Measurements from ENCODE around the gene PRDM5.
A peak's percentile ranks its signal among the peaks of the same experiment; 100 is the strongest.

Gene PRDM5

DNA sequence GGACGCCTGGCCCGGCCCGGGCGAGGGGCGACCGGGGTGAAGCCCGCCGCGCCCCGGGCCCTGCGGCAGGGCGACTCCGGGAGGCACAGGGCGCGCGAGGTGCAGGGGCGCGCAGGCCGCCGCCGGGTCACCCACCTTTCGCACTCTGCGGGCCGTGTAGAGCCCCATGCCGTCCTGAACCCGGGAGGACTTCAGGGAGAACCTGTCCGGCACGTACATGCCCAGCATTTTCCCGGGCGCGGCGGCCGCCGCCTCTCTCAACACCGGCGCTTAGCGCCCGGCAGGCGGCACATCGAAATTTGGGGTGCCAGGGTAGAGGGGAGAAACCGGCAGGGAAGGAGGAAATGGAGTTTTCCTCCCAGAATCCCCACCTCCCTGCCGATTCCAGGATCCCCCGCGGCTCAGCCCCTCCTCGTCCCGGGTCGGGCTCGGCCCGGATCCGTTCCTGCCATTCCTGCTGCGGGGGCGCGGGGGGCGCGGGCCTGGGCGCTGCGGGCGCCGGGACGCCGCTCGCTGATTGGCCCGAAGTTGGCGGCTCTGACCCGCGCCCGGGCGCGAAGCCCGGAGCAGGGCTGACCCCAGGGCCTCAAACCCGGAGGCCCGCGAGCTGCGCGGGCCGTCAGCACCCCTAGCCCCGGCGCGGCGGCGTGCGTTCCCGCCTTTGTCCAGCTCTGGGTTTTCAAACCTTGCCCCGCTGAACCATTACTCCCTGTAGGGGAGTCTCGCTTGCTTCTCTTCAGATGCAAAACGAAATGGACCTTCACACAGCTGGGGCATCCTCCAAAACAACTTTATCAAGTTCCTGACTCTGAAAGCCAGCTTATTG lies at the start of gene PRDM5:
PRDM5 (minus strand) TSS at position 346 of the 826 bp plus-strand sequence; CDS start at position 228, 118 bp downstream.
- FAIRE-seq, result no peak

DNA sequence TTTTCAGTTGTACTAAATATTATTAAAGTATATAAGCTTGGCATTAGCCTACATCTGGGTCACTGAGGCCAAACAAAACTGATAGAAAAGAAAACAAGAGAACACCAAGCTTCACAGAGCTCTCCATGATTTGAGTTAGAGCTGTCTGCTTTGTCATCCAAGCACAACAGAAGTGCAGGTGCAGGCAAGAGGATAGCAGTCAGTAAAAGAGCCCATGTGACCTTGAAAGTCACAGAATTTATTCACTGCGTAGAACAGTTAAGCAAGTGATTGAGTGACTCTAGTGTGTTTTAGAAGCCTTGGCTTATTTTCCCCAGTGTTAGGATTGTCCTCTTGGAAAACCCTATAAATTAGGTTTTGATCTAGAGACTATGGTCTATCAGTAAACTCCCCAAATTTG lies 49.4 kb upstream of the PRDM5 start:
- no peak for FAIRE-seq

DNA sequence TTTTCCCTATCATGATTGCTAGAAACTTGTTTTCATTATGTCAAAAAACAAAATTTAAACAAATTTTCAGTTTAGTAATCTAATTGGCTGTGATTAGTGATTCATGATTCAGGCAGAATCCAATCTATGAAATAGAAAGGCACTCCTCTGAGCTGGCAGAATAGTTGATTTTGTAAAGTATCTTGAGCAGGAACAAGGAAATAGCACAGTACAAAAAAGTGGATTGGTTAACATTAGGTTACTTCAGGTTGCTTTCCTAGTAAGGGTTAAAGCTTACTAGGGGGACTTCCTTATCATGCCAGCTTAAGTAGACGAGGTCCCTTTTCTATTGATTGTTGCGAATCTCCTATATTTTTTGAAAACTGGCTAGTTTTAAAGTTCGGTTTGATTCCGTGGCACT lies 43.4 kb upstream of the PRDM5 start:
- no peak for FAIRE-seq

DNA sequence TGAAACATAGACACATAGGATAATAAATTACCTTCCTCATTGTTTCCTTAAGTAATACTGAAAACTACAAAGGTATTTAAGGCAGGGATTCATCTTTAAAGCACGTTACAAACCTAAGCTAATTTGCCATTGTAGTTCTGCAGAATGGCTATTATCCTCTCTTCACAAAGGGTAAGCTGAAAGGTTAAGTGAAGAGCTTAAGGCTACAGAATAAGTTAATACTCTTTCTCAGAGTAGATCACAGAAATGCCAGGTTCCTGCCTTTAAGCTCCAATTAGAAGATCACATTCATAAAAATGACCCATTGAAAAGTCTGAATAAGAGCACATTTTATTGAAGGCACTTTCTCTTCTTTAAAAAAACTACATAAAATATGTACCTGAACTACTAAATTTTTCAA lies 42.1 kb upstream of the PRDM5 start:
- FAIRE-seq, result no peak

DNA sequence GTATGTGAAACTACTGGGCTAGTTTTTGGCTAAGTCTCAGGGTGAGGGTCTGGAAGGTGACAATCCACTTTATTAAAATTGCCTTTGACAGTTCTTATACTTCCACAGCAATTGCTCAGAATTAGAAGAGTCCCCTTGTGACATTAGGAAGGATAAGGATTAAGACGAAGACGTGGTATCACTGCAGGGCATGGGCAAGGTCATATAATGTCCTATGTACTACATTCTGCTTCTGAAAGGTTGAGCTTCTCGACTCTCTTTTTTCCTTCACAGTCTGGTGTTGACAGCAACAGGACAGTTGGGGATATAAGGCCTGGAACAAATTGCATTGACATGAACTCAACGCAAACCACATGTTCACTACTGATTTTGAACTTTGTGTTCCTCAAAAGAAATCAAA lies 40.9 kb upstream of the PRDM5 start:
- no peak for FAIRE-seq

DNA sequence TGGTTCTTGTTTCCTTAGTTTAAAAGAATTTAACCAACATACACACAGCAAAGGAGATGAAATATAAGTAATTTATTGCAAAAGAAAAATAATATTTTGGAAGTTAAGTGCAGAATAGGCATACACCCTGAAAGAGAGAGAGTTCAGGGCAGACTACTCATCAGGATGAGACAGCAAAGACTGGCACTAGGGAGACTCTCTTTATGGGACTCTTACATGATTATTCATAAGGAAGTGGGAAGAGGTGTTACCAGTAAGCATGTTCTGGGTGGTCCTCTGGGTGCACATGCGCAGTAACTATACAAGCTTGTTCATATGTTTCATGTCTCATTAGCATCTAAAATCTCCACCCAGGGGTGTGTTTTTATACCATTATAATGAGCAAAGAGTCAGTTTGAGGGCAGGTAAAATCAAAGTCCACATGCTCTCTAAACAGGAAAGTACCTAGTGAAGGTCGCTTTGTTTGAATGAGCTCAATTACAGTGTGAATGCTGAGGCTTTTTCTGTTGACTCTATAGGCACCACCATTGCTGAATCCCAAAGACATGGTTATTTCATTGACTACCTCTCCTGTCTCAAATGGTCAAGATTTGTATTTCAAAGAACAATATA lies 38.2 kb upstream of the PRDM5 start:
- no peak for FAIRE-seq

DNA sequence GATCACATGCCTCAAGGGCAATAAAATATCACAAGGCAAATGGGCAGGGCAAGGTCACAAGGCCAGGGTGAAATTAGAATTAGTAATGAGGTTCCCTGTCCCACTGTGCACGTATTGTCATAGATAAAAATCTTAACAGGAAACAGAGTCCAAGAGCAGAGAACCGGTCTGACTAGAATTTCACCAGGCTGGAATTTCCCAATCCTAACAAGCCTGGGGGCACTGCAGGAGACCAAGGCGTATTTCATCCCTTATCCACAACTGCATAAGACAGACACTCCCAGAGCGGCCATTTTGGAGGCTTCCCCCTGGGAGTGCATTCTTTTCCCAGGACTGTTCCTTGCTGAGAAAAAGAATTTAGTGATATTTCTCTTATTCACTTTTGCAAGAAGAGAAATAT lies 25.9 kb upstream of the PRDM5 start:
- FAIRE-seq, result no peak

DNA sequence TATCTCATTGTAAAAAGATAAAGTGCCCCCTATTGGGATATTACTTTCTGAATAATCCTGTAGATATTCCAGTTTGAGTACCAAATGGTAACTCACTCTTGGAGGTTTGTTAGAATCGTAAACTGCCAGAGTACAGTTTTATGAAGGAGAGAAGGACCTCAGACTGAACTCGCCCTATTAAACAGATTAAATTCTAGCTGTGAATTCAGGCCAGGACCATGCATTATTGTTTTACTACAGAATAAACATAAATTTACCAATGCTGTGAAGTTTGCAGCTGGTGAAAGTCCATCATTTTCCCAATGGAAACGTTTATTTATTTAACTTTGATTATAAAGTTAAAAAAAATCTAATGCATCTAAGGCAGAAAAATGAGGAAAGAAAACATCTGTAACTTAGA lies 20.2 kb upstream of the PRDM5 start:
- no peak for FAIRE-seq

DNA sequence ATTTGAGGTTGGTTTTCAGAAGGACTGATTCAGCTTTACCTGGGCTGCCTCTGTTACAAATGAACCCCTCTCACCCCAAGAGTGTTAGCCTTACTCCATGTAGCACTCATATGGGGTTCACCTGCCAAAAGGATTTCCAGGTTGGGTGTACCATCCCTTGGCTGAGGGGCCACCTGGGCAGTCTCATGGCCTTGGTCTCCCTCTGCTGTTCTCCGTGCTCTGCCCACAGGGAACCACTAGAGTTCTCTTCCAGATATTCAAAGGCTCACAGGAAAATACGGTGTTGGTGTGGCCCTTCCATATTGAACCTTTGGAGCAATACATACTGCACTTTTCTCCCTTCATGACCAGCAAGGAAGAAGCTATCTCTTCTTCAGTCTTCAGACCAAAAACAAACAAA lies 18.0 kb upstream of the PRDM5 start:
- FAIRE-seq, result no peak

DNA sequence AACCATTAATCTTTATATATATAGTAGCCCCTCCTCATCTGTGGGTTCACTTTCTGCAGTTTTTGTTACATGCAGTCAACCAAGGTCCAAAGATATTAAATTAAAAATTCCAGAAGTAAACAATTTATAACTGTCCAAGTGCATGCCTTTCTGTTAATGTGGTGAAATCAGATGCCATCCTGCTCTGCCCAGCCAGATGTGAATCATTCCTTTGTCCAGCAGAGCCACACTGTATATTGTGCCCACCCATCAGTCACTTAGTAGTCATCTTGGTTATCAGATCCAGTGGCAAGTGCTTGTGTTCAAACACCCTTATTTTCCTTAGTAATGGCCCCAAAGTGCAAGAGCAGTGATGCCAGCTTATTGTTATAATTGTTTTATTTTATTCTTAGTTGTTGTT lies 17.2 kb upstream of the PRDM5 start:
- FAIRE-seq, result no peak

DNA sequence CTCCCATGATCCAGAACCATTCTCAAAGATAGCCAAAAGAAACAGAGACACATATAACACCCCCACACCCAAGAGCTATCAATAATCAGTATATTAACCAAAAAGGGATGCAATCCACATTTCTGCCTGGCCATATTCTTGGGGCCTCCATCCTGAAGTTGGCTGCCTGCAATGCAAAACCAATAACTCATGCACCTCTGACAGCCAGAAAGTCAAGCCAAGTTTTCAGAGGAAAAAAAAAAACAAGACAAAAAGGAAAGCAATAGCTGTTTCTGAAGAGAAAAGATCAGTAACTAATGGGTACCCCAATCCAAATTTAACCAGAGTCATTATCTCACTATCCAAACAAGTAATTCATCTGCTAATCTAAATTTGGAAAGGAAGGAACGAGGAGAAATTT lies 7.3 kb upstream of the PRDM5 start:
- FAIRE-seq, result no peak

DNA sequence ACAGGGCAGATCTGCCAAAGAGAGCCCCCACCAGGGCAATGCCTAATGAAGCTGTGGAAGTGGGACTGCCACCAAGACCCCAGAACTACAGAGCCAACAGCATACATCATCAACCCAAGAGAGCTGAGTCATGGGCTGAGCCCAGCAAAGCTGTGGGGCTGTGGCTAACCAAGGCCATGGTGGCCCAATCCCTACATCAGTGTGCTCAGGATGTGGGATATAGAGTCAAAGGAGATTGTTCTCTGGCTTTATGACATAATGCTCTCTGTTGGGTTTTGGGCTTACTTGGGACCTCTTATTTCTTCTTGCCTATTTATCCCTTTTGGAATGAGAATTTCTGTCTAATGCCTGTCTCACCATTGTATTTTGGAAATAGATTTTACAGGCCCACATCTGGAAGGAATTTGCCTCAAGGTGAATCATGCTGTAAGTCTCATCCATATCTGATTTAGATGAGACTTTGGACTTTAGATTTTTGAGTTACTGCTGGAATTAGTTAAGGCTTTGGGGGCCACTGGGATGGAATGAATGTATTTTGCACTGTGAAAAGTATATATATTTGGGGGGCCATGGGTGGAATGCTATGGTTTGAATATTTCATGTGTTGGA lies 5.4 kb upstream of the PRDM5 start:
- FAIRE-seq, result no peak

DNA sequence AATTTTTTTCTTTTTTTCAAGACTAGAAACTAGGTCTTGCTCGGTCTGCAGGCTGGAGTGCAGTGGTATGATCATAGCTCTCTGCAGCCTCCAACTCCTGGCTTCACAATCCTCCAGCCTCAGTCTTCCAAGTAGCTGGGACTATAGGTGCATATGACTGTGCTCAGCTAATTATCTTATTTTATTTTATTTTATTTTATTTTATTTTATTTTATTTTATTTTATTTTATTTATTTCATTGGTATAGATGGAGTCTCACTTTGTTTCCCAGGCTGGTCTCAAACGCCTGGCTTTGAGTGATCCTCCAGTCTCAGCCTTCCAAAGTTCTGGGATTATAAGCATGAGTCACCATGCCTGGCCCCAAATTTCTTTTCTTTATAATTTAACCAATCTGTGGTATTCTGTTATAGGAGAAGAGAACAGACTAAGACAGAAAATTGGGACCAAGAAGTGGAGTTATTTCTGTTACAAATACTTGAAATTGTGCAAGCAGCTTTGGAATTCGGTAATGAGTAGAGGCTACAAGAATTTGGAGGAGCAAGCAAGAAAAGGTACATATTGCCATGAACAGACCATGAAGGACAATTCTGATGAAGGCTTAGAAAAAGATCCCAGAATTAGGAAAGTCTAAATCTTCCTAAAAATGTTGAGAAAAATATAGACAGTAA lies 4.0 kb upstream of the PRDM5 start:
- no peak for FAIRE-seq

DNA sequence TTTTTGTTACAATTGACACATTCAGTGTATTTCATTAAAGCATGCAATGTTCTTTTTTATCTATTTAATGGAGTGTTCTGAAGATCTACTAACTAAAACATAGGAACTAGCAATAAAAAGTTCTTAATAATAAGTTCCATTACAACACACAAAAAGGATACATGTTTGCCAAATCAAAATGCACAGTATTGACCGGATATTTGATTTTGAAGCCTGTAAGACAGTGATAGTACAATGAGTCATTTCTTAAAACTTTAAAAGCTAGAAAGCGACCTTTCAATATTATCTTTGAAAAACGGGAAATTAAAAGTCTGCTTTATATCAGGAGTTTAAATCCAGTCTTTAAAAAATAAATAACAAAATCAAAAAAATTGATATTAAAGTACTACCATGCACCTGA lies 2.4 kb upstream of the PRDM5 start:
- FAIRE-seq, result no peak

DNA sequence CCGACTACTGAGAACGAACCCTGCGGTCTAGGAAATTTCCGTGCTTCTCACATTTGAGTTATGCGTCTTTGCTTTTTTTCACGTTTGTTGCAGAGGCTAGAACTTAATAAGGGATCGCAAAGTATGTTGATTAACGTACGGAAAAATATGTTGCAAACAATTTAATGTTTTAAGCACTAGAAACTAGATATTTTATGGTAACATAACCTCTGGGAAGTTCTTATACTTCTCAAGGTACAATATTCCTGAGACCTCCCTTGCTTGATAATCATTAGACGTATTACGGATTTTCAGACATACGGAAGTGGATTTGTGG lies 639 bp upstream of the PRDM5 start:
- no peak for FAIRE-seq

DNA sequence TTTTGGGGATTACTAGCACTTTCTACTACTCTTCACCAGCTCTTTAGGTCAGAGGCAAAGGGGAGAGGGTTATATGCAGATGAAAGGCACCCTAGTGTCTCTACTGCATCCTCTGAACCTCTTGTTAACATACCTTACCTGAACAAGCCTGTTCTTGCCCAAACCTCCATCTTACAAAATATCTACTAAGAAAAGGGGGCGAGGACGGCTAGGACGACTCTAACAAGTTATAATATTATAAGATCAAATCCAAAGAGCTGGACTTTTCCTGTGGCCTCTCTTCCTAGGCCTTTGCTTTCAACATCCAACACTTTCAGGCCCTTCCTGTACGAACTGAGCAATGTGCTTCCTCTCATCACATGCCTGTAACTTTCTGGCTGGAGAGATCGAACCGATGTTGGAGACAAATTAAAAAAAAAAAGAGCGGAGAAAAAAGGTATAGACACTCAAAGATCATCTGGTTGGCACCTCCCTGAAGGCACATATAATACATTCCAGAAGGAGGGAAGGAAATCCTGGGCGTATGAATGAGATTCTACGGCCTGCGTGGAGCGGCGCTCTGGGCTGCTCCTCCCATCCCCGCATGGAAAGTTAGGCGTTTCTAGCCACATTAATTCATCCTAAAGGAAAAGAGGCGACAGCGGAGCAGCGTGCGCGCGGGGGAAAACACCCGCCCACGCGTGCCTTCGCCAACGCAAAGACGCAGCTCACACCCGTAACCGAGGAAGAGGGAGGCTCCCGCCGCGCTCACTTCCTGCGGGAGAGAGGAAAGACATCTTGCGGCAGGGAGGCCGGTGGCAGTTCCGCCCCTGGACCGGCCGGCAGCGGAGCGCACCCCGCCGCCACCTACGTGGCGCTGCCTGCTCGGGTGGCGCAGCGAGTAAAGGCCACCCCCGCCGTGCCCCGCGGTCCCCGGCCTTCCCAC lies 808 bp downstream of the PRDM5 start:
- FAIRE-seq, result no peak

DNA sequence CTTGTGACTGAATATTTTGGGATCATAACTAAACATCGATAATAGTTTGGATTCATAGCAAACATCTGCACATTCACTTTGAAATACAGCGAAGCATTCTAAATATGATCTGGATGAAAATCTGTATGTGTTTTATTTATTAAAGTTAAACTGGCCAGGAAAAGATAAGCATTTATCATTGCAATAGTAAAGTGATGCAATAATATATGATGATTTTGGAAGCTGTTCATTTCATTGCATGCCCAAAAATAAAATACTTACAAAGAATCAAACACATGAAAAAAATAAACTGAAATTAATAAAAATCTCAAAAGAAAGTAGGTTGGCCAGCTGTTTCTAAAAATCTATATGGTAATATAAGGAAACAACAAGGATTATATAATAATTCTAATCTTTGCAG lies 1.9 kb downstream of the PRDM5 start:
- peak; percentile 78 for FAIRE-seq

DNA sequence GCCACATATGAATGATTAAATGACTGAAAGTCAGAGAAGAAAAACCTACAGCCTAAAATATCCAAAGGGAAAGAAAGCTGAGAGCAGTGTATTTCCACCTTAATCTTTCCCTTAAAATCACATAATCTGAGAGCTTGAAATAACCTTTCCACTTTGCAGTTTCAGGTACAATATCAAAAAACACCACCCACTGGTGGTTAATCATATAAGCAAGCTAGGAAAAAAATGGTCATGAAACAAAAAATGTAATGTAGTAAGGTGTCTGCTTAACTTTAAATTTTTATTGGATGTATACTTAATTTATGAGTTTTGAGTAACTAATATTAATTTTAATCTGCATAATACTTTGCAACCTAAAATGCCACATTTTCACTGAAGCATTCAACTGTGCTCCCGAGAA lies 3.2 kb downstream of the PRDM5 start:
- FAIRE-seq, result no peak

DNA sequence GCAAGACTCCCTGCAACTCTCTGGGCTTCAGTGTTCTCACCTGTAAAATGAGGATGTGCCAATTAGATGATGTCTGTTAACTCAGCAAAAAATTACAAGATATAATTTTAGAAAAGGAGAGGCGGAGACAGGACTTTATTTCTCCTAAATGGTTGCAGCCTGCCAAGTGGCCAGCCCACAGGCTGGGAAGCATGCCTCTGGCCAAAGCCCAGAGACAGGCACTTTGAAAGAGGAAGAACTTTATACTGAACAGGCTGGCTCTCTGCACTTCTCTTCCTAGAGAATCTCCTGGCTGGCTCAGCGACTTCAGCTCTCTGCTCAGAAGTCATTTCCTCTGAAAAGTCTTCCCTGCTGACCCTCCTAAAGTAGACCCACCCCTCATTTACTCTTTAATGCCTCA lies 3.7 kb downstream of the PRDM5 start:
- no peak for FAIRE-seq

DNA sequence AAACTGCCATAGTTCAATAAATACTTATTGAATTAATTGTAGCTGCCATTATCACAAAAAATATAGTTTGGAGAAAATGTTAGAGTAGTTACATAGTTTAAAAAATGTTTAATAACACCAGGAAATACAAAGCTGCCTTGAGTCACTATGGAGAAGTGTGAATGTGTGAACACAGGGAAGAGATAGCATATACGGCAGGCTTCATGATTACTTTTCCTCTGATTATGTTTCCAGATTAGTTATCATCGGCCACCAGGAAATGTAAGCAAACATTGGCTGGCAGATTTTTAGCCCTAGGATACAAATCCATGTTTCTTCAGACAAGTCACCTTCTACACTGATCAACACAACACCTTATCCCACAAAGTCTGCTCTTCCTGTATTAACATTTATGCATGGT lies 4.4 kb downstream of the PRDM5 start:
- no peak for FAIRE-seq

DNA sequence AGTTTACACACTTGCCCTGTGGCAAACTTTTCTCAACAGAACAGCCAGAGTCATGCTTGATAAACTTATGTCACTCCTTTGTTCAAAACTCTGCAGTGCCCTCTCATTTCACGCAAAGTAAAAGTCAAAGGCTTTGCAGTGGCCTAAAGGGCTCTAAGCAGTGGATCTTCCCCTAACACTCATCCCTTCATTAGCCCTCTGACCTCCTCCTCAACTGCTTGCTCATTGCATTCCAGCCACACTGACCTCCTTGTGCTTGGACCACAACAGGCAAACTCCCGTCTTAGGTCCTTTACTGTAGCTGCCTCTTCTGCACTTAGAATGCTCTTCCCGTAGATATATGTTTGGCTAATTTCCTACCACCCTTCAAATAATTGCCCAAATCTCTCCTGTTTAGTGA lies 5.6 kb downstream of the PRDM5 start:
- no peak for FAIRE-seq

DNA sequence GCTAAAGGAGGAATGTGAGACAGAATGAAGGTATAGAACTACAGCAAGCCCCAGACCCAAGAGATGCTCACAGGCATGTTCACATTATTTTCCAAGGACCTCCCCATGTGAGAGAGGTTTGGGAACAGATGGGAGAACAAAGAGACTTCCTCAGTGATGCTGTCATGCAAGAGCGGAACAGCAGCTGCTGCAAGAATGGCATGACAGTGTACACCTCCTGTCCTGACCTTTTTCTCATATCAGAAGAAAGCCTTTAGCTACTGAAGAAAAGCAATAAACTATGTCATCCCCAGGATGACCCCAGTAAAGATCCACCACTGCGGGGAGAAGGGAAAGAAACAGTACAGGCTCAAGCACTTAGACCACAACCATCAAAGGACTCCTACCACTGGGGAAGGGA lies 7.2 kb downstream of the PRDM5 start:
- FAIRE-seq, result no peak

DNA sequence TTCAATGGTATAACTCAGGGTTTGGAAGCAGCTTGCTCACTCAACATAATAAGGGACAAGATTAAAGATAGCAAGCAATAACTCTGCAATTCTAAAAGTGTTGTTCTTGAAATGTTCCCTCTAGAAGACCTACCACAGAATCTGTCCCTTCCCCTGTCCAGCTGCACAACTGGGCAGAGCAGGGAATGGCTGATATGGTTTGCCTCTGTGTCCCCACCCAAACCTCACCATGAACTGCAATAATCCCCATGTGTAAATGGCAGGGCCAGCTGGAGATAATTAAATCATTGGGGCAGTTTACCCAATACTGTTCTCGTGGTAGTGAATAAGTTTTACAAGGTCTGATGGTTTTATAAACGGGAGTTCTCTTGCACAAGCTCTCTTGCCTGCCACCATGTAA lies 19.1 kb downstream of the PRDM5 start:
- no peak for FAIRE-seq
